ENCODE results near the gene NR3C1. TPM values are rescaled to one million over a fixed set of nuclear protein-coding genes. Genes with fewer than 3 reads are reported as not detected.

NR3C1 gene
- total RNA-seq, 2 donors from 2014 or later: 166 to 182 TPM

DNA sequence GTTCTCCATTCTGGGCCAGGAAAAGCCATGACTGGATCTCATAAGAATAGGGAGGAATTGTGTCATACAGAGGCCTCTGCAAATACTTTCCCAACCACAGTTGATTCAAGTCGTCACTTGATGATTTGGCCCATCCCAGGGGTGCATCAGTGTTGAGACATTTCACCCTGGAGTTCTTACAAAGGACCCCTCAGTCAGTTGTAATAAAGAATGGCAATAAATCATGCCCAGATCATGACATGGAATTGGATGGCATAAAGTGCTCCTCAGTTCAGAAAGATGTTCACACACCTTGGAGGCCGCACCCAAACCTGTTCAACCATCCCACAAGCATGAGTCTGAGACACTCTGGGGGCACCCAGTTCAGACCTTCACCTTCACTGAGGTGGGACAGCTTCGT lies 168.1 kb downstream of the NR3C1 start:
- H3K27ac Mint-ChIP-seq: peak overlapping the region in 1 of 2 donors; percentile 87
- no peak for ATAC-seq
- H3K27me3 Mint-ChIP-seq: no peaks in the 10 kb centered on the region
- H3K4me1 Mint-ChIP-seq (ENCODE audit: low read depth in 2 of 2): peaks cover 14 to 20% of the 10 kb centered on the region in 2 donors
- no peaks in the 10 kb centered on the region for H3K36me3 Mint-ChIP-seq
- H3K4me3 Mint-ChIP-seq: no peak overlapping the region
- H3K9me3 Mint-ChIP-seq: no peaks in the 10 kb centered on the region
- no peak for DNase-seq (ENCODE audit: low spot score)

DNA sequence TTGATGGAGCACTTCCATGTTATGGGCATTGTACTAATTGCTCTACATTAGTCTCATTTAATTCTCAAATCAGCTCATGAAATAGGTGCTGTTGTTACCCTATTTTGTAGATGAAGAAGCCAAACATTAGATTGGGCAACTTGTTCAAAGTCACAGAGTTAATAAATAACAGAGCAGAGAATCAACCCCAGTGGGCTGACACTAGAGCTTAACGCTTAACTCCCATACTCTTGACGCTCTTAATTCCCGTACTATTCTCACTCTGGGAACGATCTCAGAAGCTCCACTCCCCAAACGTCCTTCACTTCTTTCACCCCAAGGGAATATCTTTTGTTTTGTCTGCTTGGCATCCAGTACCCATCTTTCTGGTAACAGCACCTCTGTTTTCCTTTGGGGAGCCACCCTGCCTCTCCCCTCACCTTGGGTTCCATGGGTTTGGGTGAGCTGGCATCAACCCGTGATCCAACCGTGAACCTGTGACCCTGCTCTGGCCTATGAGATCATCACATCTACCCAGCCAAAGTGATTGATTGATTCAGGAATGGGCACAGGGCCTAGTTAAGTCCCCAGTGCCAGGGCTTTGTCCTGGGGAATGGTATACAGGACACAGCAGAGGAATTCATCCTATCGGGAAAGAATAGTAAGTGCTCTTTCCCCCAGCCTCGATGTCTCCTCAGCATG lies 169.2 kb downstream of the NR3C1 start:
- Mint-ChIP-seq H3K27ac (peak overlapping the region in 1 of 2 donors; percentile 87), H3K4me3 (no peak overlapping the region), H3K27me3 (no peaks in the 10 kb centered on the region), H3K36me3 (no peaks in the 10 kb centered on the region), H3K9me3 (no peaks in the 10 kb centered on the region), H3K4me1 (ENCODE audit: low read depth in 2 of 2) (peaks cover 25 to 32% of the 10 kb centered on the region in 2 donors)
- no peak for ATAC-seq
- no peak for DNase-seq (ENCODE audit: low spot score)

DNA sequence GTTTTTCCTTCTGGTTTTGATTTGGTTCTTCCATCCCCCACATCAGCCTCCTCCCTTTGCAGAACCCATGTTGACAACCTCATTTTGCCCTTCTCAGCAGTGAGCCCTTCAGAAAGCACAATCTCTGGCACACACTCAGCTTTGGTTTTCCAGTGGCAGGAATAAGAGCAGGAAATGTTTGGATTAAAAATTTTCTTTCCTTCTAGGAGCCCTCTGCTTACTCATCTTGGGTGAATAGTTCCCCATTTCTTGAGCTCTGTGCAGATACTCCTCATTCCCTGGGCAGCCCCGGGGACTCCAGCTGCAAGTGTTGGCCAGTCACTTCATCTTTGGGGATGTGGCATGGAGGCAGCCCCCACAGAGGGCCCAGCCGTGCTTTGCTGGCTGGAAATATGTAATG lies 170.5 kb downstream of the NR3C1 start:
- H3K36me3 Mint-ChIP-seq: no peaks in the 10 kb centered on the region
- H3K27me3 Mint-ChIP-seq: no peaks in the 10 kb centered on the region
- H3K4me1 Mint-ChIP-seq (ENCODE audit: low read depth in 2 of 2): peaks cover 37 to 38% of the 10 kb centered on the region in 2 donors
- no peak overlapping the region for H3K27ac Mint-ChIP-seq
- no peaks in the 10 kb centered on the region for H3K9me3 Mint-ChIP-seq
- DNase-seq (ENCODE audit: low spot score) (no peak), ATAC-seq (no peak)
- no peak overlapping the region for H3K4me3 Mint-ChIP-seq

DNA sequence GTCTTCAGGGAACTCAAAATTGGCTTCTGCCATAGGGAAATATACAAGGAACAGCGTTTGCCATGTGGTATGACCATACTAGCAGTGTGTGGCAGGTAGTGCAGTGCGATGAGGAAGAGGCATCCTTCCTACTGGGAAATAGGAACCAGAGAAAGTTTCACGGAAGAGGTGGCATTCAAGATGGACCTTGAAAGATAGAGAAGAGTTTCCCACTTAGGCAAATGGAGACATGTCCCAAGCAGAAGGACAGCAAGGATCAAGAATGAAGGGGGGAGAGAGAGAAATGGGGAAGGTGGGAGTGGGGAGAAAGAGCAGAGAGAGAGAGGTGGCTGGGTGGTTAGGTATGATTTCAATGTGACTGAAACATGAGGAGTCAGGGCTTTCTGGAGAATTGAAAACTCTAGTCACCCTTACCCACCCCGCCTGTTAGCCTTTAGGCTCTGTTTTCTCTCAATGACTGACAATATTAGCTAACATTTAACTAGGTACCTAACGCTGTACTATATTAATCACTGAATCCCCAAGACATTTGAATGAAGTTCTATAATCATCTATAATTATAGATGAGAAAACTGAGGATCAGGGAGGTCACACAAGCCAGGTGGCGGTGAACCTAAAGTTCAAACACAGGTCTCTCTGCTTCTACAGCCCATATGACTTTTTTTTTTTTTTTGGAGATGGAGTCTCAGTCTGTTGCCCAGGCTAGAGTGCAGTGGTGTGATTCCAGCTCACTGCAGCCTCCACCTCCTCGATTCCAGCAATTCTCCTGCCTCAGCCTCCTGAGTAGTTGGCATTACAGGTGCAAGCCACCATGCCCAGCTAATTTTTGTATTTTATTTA lies 171.3 kb downstream of the NR3C1 start:
- no peaks in the 10 kb centered on the region for H3K9me3 Mint-ChIP-seq
- H3K36me3 Mint-ChIP-seq: no peaks in the 10 kb centered on the region
- ATAC-seq: no peak
- H3K27ac Mint-ChIP-seq: peak overlapping the region in 1 of 2 donors; percentile 85
- H3K27me3 Mint-ChIP-seq: no peaks in the 10 kb centered on the region
- H3K4me3 Mint-ChIP-seq: no peak overlapping the region
- DNase-seq (ENCODE audit: low spot score): no peak
- H3K4me1 Mint-ChIP-seq (ENCODE audit: low read depth in 2 of 2): peaks cover 33 to 38% of the 10 kb centered on the region in 2 donors

DNA sequence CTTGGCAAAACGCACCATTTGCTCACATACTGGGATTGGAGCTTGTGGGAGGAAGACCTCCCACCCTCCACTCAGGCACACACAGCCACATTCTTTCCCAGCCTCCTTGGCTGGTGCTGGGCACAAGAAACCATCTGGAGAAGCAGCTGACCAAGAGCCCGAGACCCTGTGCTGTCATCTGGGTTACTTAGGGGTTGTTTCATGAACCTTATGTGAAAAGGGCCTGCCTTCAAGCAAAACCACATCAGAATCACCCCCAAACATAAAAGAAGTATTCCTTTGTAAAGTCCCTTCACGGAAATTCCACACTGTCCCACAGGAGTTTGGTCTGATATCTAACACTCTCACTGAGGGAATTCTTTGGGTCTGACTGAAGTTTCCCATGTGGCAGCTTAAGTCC lies 172.1 kb downstream of the NR3C1 start:
- Mint-ChIP-seq H3K27me3 (no peaks in the 10 kb centered on the region), H3K27ac (peak overlapping the region; percentile 78 to 85), H3K4me3 (no peak overlapping the region)

DNA sequence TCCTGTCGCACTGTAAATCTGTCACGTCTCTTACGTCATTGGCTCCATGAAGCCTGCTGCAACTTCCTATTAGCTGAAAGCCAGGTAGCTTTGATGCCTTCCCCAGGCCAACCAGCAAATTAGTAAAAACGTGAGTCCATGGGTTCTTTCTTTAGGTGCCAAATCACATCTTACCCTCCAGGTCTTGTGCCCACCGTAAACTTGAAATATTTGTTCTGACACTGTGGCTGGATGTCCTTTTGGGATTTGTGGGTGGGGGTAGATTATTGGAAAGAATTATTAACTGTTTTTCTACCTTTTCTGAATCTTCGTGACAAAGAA lies 172.8 kb downstream of the NR3C1 start:
- Mint-ChIP-seq H3K27ac (peak overlapping the region; percentile 78 to 85), H3K36me3 (no peaks in the 10 kb centered on the region), H3K9me3 (no peaks in the 10 kb centered on the region), H3K27me3 (no peaks in the 10 kb centered on the region), H3K4me3 (peak overlapping the region; percentile 9), H3K4me1 (ENCODE audit: low read depth in 2 of 2) (peaks cover 35 to 38% of the 10 kb centered on the region in 2 donors)
- DNase-seq (ENCODE audit: low spot score) (no peak), ATAC-seq (no peak)

More for the DNA sequence above, 172.1 kb downstream of the NR3C1 start:
- Mint-ChIP-seq H3K9me3 (no peaks in the 10 kb centered on the region), H3K36me3 (no peaks in the 10 kb centered on the region), H3K4me1 (ENCODE audit: low read depth in 2 of 2) (peaks cover 33 to 38% of the 10 kb centered on the region in 2 donors)
- ATAC-seq: no peak
- no peak for DNase-seq (ENCODE audit: low spot score)

DNA sequence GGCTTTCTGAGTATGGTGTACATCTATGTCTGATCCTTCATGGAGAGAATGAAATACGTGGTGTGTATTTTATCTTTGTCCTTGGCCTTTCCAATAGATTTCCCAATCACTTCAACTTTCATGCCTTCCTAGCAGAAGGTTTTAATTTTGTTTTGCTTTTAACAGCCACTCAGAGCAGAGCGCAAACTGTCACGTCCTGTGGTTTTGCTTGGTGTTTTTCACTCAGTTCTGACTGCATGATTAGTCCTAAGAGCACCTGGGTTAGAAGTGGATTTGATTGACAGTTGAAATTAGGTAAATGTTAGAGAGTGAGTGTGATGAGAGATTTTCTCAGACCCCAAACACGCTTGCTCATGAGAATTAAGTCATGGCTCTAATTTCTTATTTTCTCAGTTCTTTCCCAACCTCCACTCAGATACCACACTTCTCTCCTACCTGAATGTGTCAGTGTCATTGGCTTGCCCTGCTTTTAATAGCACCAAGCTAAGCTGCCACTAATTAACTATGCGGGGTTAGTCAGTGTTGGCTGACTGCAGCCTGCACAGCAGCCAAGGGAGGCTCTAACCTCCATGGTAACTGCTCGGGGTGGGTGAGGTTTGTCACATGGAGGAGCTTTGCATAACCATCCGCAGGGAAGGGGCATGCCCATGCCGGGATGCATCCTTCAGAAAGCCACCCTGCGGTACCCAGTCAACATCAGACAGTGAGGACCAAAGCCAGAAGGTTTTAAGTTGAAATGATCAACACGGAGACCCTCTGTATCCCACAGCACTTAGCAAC lies 173.4 kb downstream of the NR3C1 start:
- no peaks in the 10 kb centered on the region for H3K27me3 Mint-ChIP-seq
- peak; percentile 85 to 87 for ATAC-seq

DNA sequence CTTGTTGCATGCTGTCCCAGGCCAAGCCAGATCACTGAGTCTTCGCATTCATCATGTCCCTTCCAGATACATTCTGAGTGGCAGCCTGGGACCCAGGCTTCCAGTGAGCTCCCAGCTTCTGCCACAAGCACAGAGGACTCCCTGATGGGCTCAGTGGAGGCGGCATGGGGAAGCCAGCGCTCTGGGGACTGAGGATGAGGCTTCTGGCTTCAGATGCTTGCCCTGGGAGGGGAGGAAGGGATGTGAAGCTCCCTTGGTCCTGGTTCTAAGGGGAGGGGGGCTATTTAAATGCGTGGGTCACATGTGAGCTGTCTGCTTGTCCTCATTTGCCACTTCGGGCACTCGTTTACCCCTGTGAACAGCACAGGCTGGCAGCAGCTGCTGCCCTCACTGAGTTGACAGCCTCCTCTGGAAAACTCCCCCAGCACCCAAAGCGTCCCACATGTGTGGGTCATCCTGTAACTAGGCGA lies 174.0 kb downstream of the NR3C1 start:
- Mint-ChIP-seq H3K4me3 (peak overlapping the region; percentile 64), H3K4me1 (ENCODE audit: low read depth in 2 of 2) (peaks cover 35 to 42% of the 10 kb centered on the region in 2 donors), H3K36me3 (peaks cover 4% of the 10 kb centered on the region), H3K27me3 (no peaks in the 10 kb centered on the region), H3K9me3 (peaks cover 3% of the 10 kb centered on the region), H3K27ac (peak overlapping the region; percentile 78 to 85)
- ATAC-seq: peak; percentile 56 to 80
- DNase-seq (ENCODE audit: low spot score): no peak

More for the DNA sequence above, 173.4 kb downstream of the NR3C1 start:
- peaks cover 36 to 38% of the 10 kb centered on the region in 2 donors for H3K4me1 Mint-ChIP-seq (ENCODE audit: low read depth in 2 of 2)
- DNase-seq (ENCODE audit: low spot score): peak; percentile 65
- H3K27ac Mint-ChIP-seq: peak overlapping the region; percentile 78 to 85
- H3K4me3 Mint-ChIP-seq: peak overlapping the region; percentile 64
- H3K9me3 Mint-ChIP-seq: no peaks in the 10 kb centered on the region
- no peaks in the 10 kb centered on the region for H3K36me3 Mint-ChIP-seq

DNA sequence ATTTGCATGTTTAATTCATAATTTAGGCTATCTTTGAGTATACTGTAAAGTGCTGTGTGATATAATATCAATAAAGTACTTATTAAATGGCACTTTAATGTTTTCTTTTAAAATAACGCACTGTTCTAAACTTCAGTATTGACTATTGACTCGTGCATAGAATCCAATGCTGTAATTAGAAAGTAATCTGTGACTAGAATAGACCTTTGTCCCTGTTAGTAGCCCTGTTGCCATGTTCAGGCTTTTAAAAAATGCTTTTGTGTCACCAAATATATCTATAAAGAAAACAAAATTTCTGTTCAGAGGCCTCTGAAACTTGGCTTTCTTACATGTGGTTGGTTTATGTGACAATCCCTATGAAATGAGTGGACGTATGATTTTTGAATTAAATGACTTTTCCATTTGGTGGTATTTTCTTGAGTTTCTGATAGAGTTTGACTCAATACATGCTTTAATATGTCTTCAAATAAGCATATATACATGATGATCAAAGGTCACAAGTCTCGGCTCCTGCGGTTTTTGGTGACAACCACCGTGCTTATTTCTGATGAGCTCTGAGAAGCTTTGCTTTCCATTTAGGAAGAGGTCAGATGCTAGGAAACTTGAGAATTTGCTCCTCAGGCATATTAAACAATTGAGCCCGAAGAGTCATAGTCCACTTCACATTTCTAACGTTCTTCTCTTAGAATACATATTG lies 174.7 kb downstream of the NR3C1 start:
- H3K36me3 Mint-ChIP-seq: peaks cover 6% of the 10 kb centered on the region
- ATAC-seq: peak in 1 of 2 donors; percentile 37
- H3K27me3 Mint-ChIP-seq: no peaks in the 10 kb centered on the region
- peaks cover 37 to 46% of the 10 kb centered on the region in 2 donors for H3K4me1 Mint-ChIP-seq (ENCODE audit: low read depth in 2 of 2)
- peak overlapping the region; percentile 64 for H3K4me3 Mint-ChIP-seq
- no peak for DNase-seq (ENCODE audit: low spot score)
- peak overlapping the region; percentile 78 to 85 for H3K27ac Mint-ChIP-seq
- peaks cover 3% of the 10 kb centered on the region for H3K9me3 Mint-ChIP-seq

Data from natural killer cell treated with Interleukin-12 subunit alpha and Interleukin-12 subunit beta and Interleukin-15 and Interleukin-18, amount 100 ng/mL, for 72 hours (primary cell).